Measurements from ENCODE around the gene ZFAND3. TPM values are rescaled to one million over a fixed set of nuclear protein-coding genes. Genes with fewer than 3 reads are reported as not detected.

ZFAND3 gene
- total RNA-seq, 1 donor from 2014 or later = 66.9 TPM

DNA sequence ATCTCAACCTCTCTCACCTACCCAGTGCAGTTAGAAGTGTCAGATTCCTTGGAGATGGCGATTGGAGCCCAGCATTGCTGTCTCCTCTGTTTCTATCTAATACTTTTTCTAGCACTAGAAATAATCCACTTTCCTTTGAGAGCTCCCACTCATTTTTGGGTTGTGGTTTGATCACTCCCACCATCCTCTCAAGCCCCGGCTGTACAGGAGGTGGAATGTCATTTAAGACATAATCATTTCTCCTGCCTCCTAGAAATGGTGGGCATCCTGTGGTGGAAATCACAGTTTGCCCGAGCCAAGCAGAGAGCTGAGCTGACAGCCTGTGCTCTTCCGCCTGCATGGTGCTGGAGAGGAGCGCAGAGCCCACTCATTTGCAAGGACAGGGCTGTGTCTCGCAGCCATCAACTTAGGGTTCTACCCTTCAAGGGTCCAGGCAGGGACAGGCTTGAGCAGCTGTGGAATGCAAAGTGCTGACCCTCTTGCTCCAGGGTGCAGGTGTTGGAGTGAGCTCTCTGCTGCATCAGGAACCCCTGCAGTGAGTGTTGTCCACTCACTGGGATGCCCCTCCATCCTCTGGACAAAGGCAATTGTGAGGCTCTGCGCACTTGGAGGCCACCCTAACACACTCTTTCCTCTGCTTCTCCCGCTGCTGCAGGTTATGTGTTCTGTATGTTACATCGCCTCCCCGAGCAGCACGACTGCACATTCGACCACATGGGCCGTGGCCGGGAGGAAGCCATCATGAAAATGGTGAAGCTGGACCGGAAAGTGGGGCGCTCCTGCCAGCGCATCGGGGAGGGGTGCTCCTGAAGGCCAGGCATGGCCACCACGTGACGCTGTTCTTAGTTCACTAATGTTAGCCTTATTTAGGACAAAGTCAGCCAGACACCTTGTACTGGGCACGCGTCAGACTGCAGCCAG is 332.3 kb downstream of the ZFAND3 start:
- Mint-ChIP-seq H3K27ac (no peak overlapping the region), H3K27me3 (no peaks in the 10 kb centered on the region), H3K9me3 (no peaks in the 10 kb centered on the region), H3K4me1 (ENCODE audit: unreplicated experiment) (peaks cover 32% of the 10 kb centered on the region), H3K36me3 (peaks cover 6% of the 10 kb centered on the region), H3K4me3 (no peak overlapping the region)
- peak; percentile 44 for DNase-seq (ENCODE audit: extremely low spot score, unreplicated experiment)
- TF ChIP-seq, protein P1, sequence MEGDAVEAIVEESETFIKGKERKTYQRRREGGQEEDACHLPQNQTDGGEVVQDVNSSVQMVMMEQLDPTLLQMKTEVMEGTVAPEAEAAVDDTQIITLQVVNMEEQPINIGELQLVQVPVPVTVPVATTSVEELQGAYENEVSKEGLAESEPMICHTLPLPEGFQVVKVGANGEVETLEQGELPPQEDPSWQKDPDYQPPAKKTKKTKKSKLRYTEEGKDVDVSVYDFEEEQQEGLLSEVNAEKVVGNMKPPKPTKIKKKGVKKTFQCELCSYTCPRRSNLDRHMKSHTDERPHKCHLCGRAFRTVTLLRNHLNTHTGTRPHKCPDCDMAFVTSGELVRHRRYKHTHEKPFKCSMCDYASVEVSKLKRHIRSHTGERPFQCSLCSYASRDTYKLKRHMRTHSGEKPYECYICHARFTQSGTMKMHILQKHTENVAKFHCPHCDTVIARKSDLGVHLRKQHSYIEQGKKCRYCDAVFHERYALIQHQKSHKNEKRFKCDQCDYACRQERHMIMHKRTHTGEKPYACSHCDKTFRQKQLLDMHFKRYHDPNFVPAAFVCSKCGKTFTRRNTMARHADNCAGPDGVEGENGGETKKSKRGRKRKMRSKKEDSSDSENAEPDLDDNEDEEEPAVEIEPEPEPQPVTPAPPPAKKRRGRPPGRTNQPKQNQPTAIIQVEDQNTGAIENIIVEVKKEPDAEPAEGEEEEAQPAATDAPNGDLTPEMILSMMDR (conservative IDR thresholded peaks at IDR 0.05) = no peak

DNA sequence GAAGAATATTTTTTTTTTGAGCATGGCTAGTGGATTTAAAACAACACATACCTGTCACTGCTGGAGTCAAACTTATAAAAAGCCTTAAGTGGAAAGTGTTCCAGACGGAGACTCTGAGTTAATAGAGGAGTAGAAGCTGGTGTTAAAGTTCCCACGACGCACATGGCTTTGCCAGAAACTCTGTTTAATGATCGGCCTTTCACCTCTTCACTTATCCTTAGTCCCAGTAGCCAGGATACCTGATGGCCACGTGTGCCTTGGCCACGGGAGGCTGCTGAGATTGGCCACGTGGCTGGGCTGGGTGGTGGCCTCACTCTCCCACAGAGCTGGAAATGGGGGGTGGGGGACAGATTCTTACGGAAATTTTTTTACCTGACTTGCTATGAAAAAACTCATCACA is 333.1 kb downstream of the ZFAND3 start:
- Mint-ChIP-seq H3K27ac (no peak overlapping the region), H3K4me3 (no peak overlapping the region), H3K36me3 (no peaks in the 10 kb centered on the region), H3K9me3 (no peaks in the 10 kb centered on the region), H3K27me3 (no peaks in the 10 kb centered on the region), H3K4me1 (ENCODE audit: unreplicated experiment) (peaks cover 26% of the 10 kb centered on the region)
- DNase-seq (ENCODE audit: extremely low spot score, unreplicated experiment) = no peak
- TF ChIP-seq, protein P1 (conservative IDR thresholded peaks at IDR 0.05) = no peak

DNA sequence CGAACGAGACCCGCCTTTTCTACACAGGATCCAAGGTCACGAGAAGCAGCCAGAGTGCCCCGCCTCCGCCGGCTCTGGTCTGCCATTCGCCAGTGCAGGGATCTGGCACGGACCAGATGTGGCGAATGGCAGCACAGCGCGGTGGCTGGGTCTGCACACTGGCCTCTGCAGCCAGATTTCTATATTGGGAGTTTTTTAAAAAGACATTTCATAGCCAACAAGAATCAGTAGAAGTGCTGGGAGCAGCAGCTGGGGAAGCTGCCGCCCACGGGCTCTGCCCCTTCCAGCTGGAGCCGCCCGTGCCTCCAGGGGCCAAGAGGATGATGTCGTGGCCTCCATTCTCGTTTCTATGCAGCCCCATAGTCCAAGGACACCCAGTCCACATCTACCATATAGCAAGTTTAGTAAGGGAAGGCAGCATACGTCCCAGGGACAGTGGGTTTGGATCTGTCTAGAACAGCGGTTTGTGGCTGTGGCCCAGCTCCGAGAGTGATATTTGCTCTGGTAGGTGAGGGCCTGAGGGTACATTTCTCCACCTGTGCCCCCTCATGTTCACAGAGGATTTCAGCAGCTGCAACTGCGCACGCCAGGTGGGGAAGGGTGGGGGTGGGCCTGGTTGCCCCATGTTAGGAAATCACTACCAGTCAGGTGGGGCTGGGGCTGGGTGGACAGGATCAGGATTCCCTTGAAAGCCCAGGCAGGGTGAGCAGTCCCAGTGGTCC is 333.7 kb downstream of the ZFAND3 start:
- Mint-ChIP-seq H3K27me3 (no peaks in the 10 kb centered on the region), H3K27ac (no peak overlapping the region), H3K4me1 (ENCODE audit: unreplicated experiment) (peaks cover 23% of the 10 kb centered on the region), H3K9me3 (no peaks in the 10 kb centered on the region), H3K4me3 (no peak overlapping the region), H3K36me3 (peaks cover 5% of the 10 kb centered on the region)
- no peak for DNase-seq (ENCODE audit: extremely low spot score, unreplicated experiment)
- TF ChIP-seq, protein P1 (conservative IDR thresholded peaks at IDR 0.05) = no peak

DNA sequence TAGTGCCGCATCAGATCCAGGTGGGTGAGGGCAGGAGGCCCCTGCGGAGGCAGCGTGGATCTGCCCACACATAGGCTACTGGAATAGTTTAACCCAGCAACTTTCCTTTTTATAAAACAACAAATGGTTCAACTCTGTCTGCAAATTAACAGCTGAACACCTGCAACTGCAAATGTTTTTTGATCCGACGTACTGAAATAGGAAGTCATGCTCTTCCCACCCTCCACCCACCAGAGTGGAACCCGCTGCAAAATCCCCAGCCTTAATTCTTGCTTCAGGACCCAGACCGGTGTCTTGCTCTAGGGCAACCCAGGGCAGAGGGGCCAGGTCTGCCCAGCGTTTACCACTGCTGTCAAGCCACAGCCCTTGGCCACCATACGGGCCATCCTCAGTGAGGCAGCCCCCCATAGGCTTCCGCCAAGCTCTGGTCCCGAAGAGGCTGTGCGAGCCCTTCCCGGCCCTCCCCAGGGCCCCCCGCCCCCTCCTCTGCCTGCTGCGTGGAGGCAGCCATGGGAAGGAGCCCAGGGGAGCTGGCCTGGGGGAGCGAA is 334.3 kb downstream of the ZFAND3 start:
- TF ChIP-seq, protein P1 (conservative IDR thresholded peaks at IDR 0.05) = no peak
- H3K36me3 Mint-ChIP-seq = peaks cover 9% of the 10 kb centered on the region
- no peak for DNase-seq (ENCODE audit: extremely low spot score, unreplicated experiment)
- H3K27ac Mint-ChIP-seq = no peak overlapping the region
- H3K27me3 Mint-ChIP-seq = no peaks in the 10 kb centered on the region
- H3K9me3 Mint-ChIP-seq = no peaks in the 10 kb centered on the region
- H3K4me3 Mint-ChIP-seq = no peak overlapping the region
- peaks cover 17% of the 10 kb centered on the region for H3K4me1 Mint-ChIP-seq (ENCODE audit: unreplicated experiment)

DNA sequence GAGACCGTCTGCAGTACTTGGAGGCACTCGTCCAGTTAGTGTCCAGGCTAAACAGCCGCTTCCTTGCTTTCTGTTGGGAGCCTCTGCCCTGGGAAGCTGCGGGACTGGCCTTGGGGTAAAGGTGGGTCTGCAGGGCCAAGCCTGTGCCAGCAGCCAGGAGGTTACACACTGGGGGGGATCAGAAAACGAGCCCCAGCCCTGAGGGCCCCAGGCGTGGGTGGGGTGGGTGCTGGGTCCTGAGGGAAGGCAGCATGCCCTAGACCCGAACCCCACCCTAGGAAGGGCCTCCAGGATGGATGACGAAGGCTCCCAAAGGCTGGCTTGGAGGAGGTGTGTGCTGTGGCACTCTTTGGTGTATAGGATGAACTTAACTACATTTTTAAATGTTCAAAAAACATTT is 335.2 kb downstream of the ZFAND3 start:
- H3K27me3 Mint-ChIP-seq = no peaks in the 10 kb centered on the region
- peak overlapping the region; percentile 76 for H3K27ac Mint-ChIP-seq
- H3K4me1 Mint-ChIP-seq (ENCODE audit: unreplicated experiment) = peaks cover 11% of the 10 kb centered on the region
- no peaks in the 10 kb centered on the region for H3K9me3 Mint-ChIP-seq
- H3K36me3 Mint-ChIP-seq = peaks cover 10% of the 10 kb centered on the region
- no peak for DNase-seq (ENCODE audit: extremely low spot score, unreplicated experiment)
- no peak overlapping the region for H3K4me3 Mint-ChIP-seq
- TF ChIP-seq, protein P1 (conservative IDR thresholded peaks at IDR 0.05) = no peak

Data from type B pancreatic cell (in vitro differentiated cells).